Measurements from ENCODE around the gene LTB4R2. TPM values are rescaled to one million over a fixed set of nuclear protein-coding genes. Genes with fewer than 3 reads are reported as not detected.

LTB4R2 gene
- total RNA-seq, 1 donor from 2014 or later: 9.4 TPM

DNA sequence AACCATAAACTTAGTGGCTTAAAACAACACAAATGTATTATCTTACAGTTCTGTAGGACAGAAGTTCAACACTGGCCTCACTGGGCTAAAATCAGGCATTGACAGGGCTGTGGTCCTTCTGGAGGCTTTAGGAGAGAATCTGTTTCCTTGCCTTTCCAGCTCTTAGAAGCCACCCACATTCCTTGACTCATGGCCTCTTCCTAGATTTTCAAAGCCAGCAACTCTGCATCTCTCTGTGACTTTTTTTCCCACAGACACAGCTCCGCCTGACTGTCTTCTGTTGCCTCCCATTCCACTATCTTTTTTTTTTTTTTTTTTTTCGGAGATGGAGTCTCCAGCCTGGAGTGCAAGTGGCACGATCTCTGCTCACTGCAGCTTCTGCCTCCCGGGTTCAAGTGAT lies 46.3 kb downstream of the LTB4R2 start:
- H3K36me3 Mint-ChIP-seq (ENCODE audit: low read depth): no peaks in the 10 kb centered on the region
- no peak for DNase-seq (ENCODE audit: low read depth, low spot score)
- peaks cover 66% of the 10 kb centered on the region for H3K27me3 Mint-ChIP-seq (ENCODE audit: low read depth)
- H3K4me1 Mint-ChIP-seq: no peaks in the 10 kb centered on the region
- no peak for TF ChIP-seq CTCF (conservative IDR thresholded peaks at IDR 0.05)
- H3K4me3 Mint-ChIP-seq: no peak overlapping the region
- no peaks in the 10 kb centered on the region for H3K9me3 Mint-ChIP-seq
- H3K27ac Mint-ChIP-seq (ENCODE audit: unreplicated experiment): no peak overlapping the region

DNA sequence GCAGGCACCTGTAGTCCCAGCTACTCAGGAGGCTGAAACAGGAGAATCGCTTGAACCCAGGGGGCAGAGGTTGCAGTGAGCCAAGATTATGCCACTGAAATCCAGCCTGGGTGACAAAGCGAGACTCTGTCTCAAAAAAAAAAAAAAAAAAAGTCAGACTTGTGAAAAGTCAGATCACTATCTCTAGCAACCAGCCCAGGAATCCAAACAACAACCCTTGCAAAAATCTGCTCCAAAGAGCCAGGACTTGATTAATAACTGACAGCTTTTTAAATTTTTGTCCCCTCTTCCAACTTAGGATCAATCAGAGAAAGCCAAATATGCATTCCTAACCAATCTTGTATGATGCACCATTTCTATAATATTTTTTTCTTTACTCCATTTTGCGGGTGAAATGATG lies 50.3 kb downstream of the LTB4R2 start:
- Mint-ChIP-seq H3K4me1 (no peaks in the 10 kb centered on the region), H3K9me3 (no peaks in the 10 kb centered on the region), H3K27me3 (ENCODE audit: low read depth) (peaks cover 58% of the 10 kb centered on the region), H3K27ac (ENCODE audit: unreplicated experiment) (no peak overlapping the region), H3K4me3 (no peak overlapping the region), H3K36me3 (ENCODE audit: low read depth) (no peaks in the 10 kb centered on the region)
- TF ChIP-seq CTCF (conservative IDR thresholded peaks at IDR 0.05): no peak
- DNase-seq (ENCODE audit: low read depth, low spot score): no peak

DNA sequence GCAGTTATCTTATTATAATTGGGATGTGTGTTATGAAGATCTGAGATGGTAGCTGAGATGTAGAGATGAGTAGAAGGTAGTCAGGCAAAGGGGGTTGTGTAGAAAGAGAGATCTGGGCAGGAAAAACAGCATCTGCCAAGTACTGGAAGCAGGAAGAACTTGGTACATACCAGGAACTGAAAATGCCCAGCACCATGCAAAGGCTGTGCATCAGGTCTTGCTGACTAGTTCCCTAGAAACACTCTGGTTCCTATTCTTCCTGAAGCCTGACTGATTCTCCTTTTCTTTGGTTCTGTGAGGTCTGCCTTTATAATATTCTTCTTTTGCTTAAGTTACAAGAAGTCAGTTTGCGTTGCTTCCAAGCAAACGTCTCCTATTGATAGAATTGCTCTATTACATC lies 51.4 kb downstream of the LTB4R2 start:
- Mint-ChIP-seq H3K9me3 (no peaks in the 10 kb centered on the region), H3K36me3 (ENCODE audit: low read depth) (no peaks in the 10 kb centered on the region), H3K4me3 (no peak overlapping the region), H3K27ac (ENCODE audit: unreplicated experiment) (no peak overlapping the region), H3K4me1 (peaks cover 9% of the 10 kb centered on the region), H3K27me3 (ENCODE audit: low read depth) (peaks cover 61% of the 10 kb centered on the region)
- TF ChIP-seq CTCF (conservative IDR thresholded peaks at IDR 0.05): no peak
- DNase-seq (ENCODE audit: low read depth, low spot score): no peak

Other genes starting within 250 kb of the LTB4R2 start
- not detected in 2 replicates for gene CPNE6, start 238.6 kb upstream of the LTB4R2 start, total RNA-seq
- 26.1 and 26.7 TPM in 2 replicates for gene PCK2, start 215.8 kb upstream of the LTB4R2 start, total RNA-seq
- 52.5 and 53.9 TPM in 2 replicates for gene DCAF11, start 195.4 kb upstream of the LTB4R2 start, total RNA-seq
- 1.2 and 2.3 TPM in 2 replicates for gene NRL, start 195.2 kb upstream of the LTB4R2 start, total RNA-seq
- 0.42 and 0.66 TPM in 2 replicates for gene FITM1, start 179.5 kb upstream of the LTB4R2 start, total RNA-seq
- 81.4 and 88.5 TPM in 2 replicates for gene PSME1, start 173.9 kb upstream of the LTB4R2 start, total RNA-seq
- gene EMC9, start 168.5 kb upstream of the LTB4R2 start, total RNA-seq: 28.3 and 30.3 TPM in 2 replicates
- 125 and 131 TPM in 2 replicates for gene PSME2, start 163.5 kb upstream of the LTB4R2 start, total RNA-seq
- gene RNF31, start 162.6 kb upstream of the LTB4R2 start, total RNA-seq: 65.5 and 82.2 TPM in 2 replicates
- gene IRF9, start 148.9 kb upstream of the LTB4R2 start, total RNA-seq: 22.9 and 23.0 TPM in 2 replicates
- 160 and 163 TPM in 2 replicates for gene REC8, start 138.1 kb upstream of the LTB4R2 start, total RNA-seq
- 88.3 and 88.7 TPM in 2 replicates for gene IPO4, start 121.3 kb upstream of the LTB4R2 start, total RNA-seq
- 45.6 and 47.4 TPM in 2 replicates for gene TM9SF1, start 114.7 kb upstream of the LTB4R2 start, total RNA-seq
- gene TSSK4, start 104.4 kb upstream of the LTB4R2 start, total RNA-seq: 0.47 and 0.48 TPM in 2 replicates
- 42.2 and 44.7 TPM in 2 replicates for gene CHMP4A, start 96.7 kb upstream of the LTB4R2 start, total RNA-seq
- 19.0 and 25.9 TPM in 2 replicates for gene MDP1, start 94.1 kb upstream of the LTB4R2 start, total RNA-seq
- gene NEDD8, start 77.8 kb upstream of the LTB4R2 start, total RNA-seq: 191 and 208 TPM in 2 replicates
- gene GMPR2, start 77.2 kb upstream of the LTB4R2 start, total RNA-seq: 64.0 and 66.2 TPM in 2 replicates
- gene TINF2, start 67.5 kb upstream of the LTB4R2 start, total RNA-seq: 63.4 and 66.7 TPM in 2 replicates
- 4.5 and 6.4 TPM in 2 replicates for gene TGM1, start 47.0 kb upstream of the LTB4R2 start, total RNA-seq
- 22.8 and 25.4 TPM in 2 replicates for gene RABGGTA, start 38.5 kb upstream of the LTB4R2 start, total RNA-seq
- gene DHRS1, start 10.4 kb upstream of the LTB4R2 start, total RNA-seq: 17.2 and 19.1 TPM in 2 replicates
- gene NOP9, start 10.3 kb upstream of the LTB4R2 start, total RNA-seq: 34.5 and 34.8 TPM in 2 replicates
- gene CIDEB, start 2.2 kb upstream of the LTB4R2 start, total RNA-seq: not detected in 2 replicates
- 4.7 and 5.3 TPM in 2 replicates for gene LTB4R, start 1.4 kb downstream of the LTB4R2 start, total RNA-seq
- 0.49 TPM in 1 of 2 replicates, not detected in the other for gene ADCY4, start 24.9 kb downstream of the LTB4R2 start, total RNA-seq
- not detected in 2 replicates for gene RIPK3, start 29.9 kb downstream of the LTB4R2 start, total RNA-seq
- gene NFATC4, start 58.0 kb downstream of the LTB4R2 start, total RNA-seq: 44.3 and 47.8 TPM in 2 replicates
- gene NYNRIN, start 88.9 kb downstream of the LTB4R2 start, total RNA-seq: 10.3 and 10.4 TPM in 2 replicates
- gene CBLN3, start 119.5 kb downstream of the LTB4R2 start, total RNA-seq: 0.86 and 1.0 TPM in 2 replicates
- gene KHNYN, start 119.8 kb downstream of the LTB4R2 start, total RNA-seq: 49.3 and 52.3 TPM in 2 replicates
- 64.6 and 76.7 TPM in 2 replicates for gene SDR39U1, start 132.6 kb downstream of the LTB4R2 start, total RNA-seq
- not detected in 2 replicates for gene CMA1, start 198.1 kb downstream of the LTB4R2 start, total RNA-seq